Spleen (tissue), 11 donors: ENCODE measurements around the gene SDSL. TPM values are rescaled to one million over a fixed set of nuclear protein-coding genes. Genes with fewer than 3 reads are reported as not detected.
A peak's percentile ranks its signal among the peaks of the same experiment; 100 is the strongest.

ENCODE experiments used
- DNase-seq: peaks from one replicate; pipeline ENCODE4 v3.0.0-alpha.2; 2020
- H3K27ac ChIP-seq, 8 donors: fragments of 200-600 bp; sonication (generic) in 7 of 8; 1 replicate in 4 of 8; 2 replicates in 4 of 8; pipeline versions ENCODE4 v1.5.0 to v1.8.0; 2016 to 2021; ENCODE audit warnings: inconsistent platforms in 4 of 8, mild to moderate bottlenecking in 4 of 8, moderate library complexity in 1 of 8
- H3K27me3 ChIP-seq, 7 donors: fragments of 200-600 bp; sonication (generic) in 6 of 7; replicated peaks in 1 of 7; 1 replicate in 4 of 7; 2 replicates in 3 of 7; pipeline versions ENCODE4 v1.5.0 to v1.8.0; 2016 to 2021; ENCODE audit warnings: inconsistent platforms in 3 of 7, mild to moderate bottlenecking in 1 of 7
- H3K36me3 ChIP-seq, 6 donors: fragments of 200-600 bp; sonication (generic) in 5 of 6; 1 replicate in 4 of 6; 2 replicates in 2 of 6; pipeline versions ENCODE4 v1.5.0 to v1.8.0; 2016 to 2021; ENCODE audit warnings: inconsistent platforms in 2 of 6
- H3K4me1 ChIP-seq, 6 donors: fragments of 200-600 bp; sonication (generic) in 5 of 6; 1 replicate in 3 of 6; 2 replicates in 3 of 6; pipeline versions ENCODE4 v1.5.0 to v1.8.0; 2016 to 2021; ENCODE audit warnings: inconsistent platforms in 3 of 6
- H3K4me3 ChIP-seq, 8 donors: fragments of 200-600 bp; sonication (generic) in 7 of 8; 1 replicate in 4 of 8; 2 replicates in 4 of 8; pipeline versions ENCODE4 v1.5.0 to v1.8.0; 2016 to 2021; ENCODE audit warnings: inconsistent platforms in 4 of 8, mild to moderate bottlenecking in 4 of 8, moderate library complexity in 2 of 8
- H3K9me3 ChIP-seq, 8 donors: fragments of 200-600 bp; sonication (generic) in 7 of 8; 1 replicate in 4 of 8; 2 replicates in 4 of 8; pipeline versions ENCODE4 v1.5.0 to v1.8.0; 2016 to 2021; ENCODE audit warnings: inconsistent platforms in 4 of 8
- POLR2A ChIP-seq, 3 donors: fragments of 450-650 bp; IDR thresholded peaks; one replicate each; pipeline ENCODE4 v1.5.1; 2017; ENCODE audit warnings: antibody characterized with exemption in 3 of 3, mild to moderate bottlenecking in 1 of 3
- POLR2AphosphoS5 ChIP-seq, 3 donors: sonication (generic); formaldehyde crosslinking; IDR thresholded peaks; one replicate each; pipeline ENCODE4 v1.5.1; 2017; ENCODE audit warnings: antibody characterized with exemption in 3 of 3
- WGBS, 5 donors: extraction: QIAGEN DNeasy Blood & Tissue Kit in 3 of 5; methylation state at CpG; one replicate each; pipeline versions ENCODE4 v1.1.5 to v1.1.7; 2013 to 2018; 5-methylcytosine and 5-hydroxymethylcytosine counted together
- intact Hi-C: fragments of 100-400 bp; cut with DNase I; formaldehyde crosslinking; loops from one replicate; pipeline ENCODE4 v1.15.0; 2023; ENCODE audit warnings: low total_unique reads
- polyA plus RNA-seq, 3 donors: library from polyadenylated mRNA; stranded (reverse); fragments of 200-250 nt; gene quantifications; one replicate each; pipeline ENCODE4 v1.2.1, GENCODE V29; 2013
- total RNA-seq, 7 donors: library from RNA; depleted of rRNA in 3 of 7; stranded (reverse); fragments of >200 nt in 3 of 7; fragmentation: NEBNext Ultra II Directional in 4 of 7; extraction: Animal tissue kit (Norgen Biotek cat#: 25700) in 4 of 7; gene quantifications; one replicate each; pipeline versions ENCODE4 v1.1.0 to v1.2.1, GENCODE V29; 2016 to 2021
- TF ChIP-seq, protein P1 (sequence below), 11 experiments: fragments of 200-600 bp in 7 of 11; fragments of 450-650 bp in 4 of 11; sonication (generic) in 4 of 11; IDR thresholded peaks in 8 of 11; conservative IDR thresholded peaks in 3 of 11; 1 replicate in 7 of 11; 2 replicates in 4 of 11; pipeline versions ENCODE4 v1.4.0 to v1.8.0; 2016 to 2021; ENCODE audit warnings: antibody characterized with exemption in 11 of 11, inconsistent platforms in 4 of 11, mild to moderate bottlenecking in 1 of 11
- donor health status: healthy with polysubstance abuse.
- donor health status: DM: no; HTN: no; CAD: no; lungs with moderate emphysema.
- donor health status: DM: no; HTN: no; CAD: no.
- donor health status: Bipolar disorder and iron deficiency.
- donor health status: healthy.
- donor health status: DM: no; HTN: no; CAD: no.
- donor health status: DM: yes; HTN: yes; CAD: no.

Gene SDSL
- total and polyA plus RNA-seq, 10 donors = 2.0 to 12.1 (median 5.2) TPM

- TF ChIP-seq, protein P1, sequence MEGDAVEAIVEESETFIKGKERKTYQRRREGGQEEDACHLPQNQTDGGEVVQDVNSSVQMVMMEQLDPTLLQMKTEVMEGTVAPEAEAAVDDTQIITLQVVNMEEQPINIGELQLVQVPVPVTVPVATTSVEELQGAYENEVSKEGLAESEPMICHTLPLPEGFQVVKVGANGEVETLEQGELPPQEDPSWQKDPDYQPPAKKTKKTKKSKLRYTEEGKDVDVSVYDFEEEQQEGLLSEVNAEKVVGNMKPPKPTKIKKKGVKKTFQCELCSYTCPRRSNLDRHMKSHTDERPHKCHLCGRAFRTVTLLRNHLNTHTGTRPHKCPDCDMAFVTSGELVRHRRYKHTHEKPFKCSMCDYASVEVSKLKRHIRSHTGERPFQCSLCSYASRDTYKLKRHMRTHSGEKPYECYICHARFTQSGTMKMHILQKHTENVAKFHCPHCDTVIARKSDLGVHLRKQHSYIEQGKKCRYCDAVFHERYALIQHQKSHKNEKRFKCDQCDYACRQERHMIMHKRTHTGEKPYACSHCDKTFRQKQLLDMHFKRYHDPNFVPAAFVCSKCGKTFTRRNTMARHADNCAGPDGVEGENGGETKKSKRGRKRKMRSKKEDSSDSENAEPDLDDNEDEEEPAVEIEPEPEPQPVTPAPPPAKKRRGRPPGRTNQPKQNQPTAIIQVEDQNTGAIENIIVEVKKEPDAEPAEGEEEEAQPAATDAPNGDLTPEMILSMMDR (IDR thresholded peaks at IDR 0.05 in 8 of 11, conservative IDR thresholded peaks at IDR 0.05 in 3 of 11) = no peak
- intact Hi-C loops = no loop called here
- H3K27ac ChIP-seq = no peak overlapping the region
- no peak overlapping the region for H3K4me3 ChIP-seq
- peaks cover 0 to 2% (median 0%) of the 10 kb centered on the region in 7 donors for H3K27me3 ChIP-seq
- 82 to 96% (median 90%) methylated on average over 7 of the region's 7 CpGs for WGBS, 5 donors
- DNase-seq = no peak
- H3K9me3 ChIP-seq = peaks cover 0 to 4% (median 0%) of the 10 kb centered on the region in 8 donors
- no peaks in the 10 kb centered on the region for H3K4me1 ChIP-seq
- peaks cover 0 to 42% (median 21%) of the 10 kb centered on the region in 6 donors for H3K36me3 ChIP-seq
Measured at GRCh38 chr12:113392520-113392919, 29.7 kb upstream of the SDSL start.

DNA sequence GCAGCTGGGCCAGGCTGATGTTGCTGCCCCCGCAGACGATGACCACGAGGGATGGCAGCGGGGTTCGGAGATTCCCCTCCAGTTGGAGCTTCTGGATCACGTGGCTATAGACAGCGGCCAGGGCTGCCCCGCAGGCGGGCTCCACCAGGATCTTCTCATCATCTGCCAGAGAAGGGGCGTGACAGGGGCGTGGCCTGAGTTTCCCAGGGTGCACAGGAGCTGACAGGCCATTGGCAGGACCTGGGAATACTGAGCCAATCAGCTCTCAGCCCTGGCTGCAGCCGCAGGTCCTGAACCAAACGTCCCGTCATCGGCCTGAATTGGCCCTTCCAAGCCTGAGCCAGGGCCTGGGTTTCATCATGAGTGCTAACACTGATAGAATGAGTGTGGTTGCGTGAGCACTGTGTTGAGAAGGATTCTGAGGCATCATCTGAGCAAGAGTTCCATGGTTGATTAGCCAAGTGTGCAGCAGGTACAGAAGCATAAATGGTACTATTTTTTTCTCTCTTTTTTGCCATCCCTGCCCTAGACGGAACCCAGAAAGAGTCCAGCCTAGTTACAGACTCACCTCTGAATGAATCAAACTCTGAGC, 29.1 kb upstream of the SDSL start:
- peaks cover 0 to 36% (median 18%) of the 10 kb centered on the region in 6 donors for H3K36me3 ChIP-seq
- intact Hi-C loops = no loop called here
- peaks cover 0 to 4% (median 0%) of the 10 kb centered on the region in 8 donors for H3K9me3 ChIP-seq
- H3K27ac ChIP-seq = no peak overlapping the region
- TF ChIP-seq POLR2AphosphoS5 (IDR thresholded peaks at IDR 0.05) (peak in 2 of 3 donors; percentile 10 to 43), POLR2A (IDR thresholded peaks at IDR 0.05) (no peak)
- TF ChIP-seq, protein P1 (IDR thresholded peaks at IDR 0.05 in 8 of 11, conservative IDR thresholded peaks at IDR 0.05 in 3 of 11) = no peak
- DNase-seq = no peak
- no peaks in the 10 kb centered on the region for H3K4me1 ChIP-seq
- H3K27me3 ChIP-seq = peaks cover 0 to 8% (median 0%) of the 10 kb centered on the region in 7 donors
- WGBS, 5 donors = 81 to 88% (median 82%) methylated on average over 13 to 17 of the region's 17 CpGs
- H3K4me3 ChIP-seq = no peak overlapping the region

DNA sequence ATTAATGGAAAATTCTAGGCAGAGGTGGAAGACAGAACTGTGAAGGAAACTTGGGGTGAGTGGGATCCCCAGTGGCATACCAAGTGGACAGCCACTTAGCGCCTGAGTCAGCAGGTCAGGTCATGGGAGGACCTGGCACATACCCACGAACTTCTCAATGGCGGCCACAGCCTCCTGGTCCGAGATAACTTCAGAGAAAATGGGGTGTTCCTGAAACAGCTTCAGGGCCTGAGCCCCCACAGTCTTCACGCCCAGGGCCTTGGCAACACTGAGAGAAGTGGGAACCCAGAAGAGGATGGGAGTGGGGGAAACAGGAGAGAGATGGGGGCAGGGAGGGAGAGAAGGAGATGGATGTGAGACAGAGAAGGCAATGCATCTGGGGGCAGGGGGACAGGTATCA, 28.4 kb upstream of the SDSL start:
- TF ChIP-seq POLR2A (IDR thresholded peaks at IDR 0.05) = no peak
- TF ChIP-seq, protein P1 (IDR thresholded peaks at IDR 0.05 in 8 of 11, conservative IDR thresholded peaks at IDR 0.05 in 3 of 11) = no peak
- no peak for TF ChIP-seq POLR2AphosphoS5 (IDR thresholded peaks at IDR 0.05)
- H3K4me3 ChIP-seq = no peak overlapping the region
- H3K36me3 ChIP-seq = peaks cover 0 to 30% (median 11%) of the 10 kb centered on the region in 6 donors
- peaks cover 0 to 14% (median 1%) of the 10 kb centered on the region in 7 donors for H3K27me3 ChIP-seq
- H3K4me1 ChIP-seq = no peaks in the 10 kb centered on the region
- H3K27ac ChIP-seq = no peak overlapping the region
- H3K9me3 ChIP-seq = peaks cover 0 to 4% (median 0%) of the 10 kb centered on the region in 8 donors
- no peak for DNase-seq
- 83 to 95% (median 87%) methylated on average over 5 of the region's 5 CpGs for WGBS, 5 donors
- intact Hi-C loops = no loop called here

GRCh38 chr12:113395119-113395518, 27.1 kb upstream of the SDSL start:
- DNase-seq = no peak
- Histone ChIP-seq H3K4me3 (no peak overlapping the region), H3K36me3 (peaks cover 0 to 16% (median 6%) of the 10 kb centered on the region in 6 donors), H3K27ac (no peak overlapping the region), H3K9me3 (peaks cover 0 to 4% (median 0%) of the 10 kb centered on the region in 8 donors), H3K27me3 (peaks cover 0 to 28% (median 9%) of the 10 kb centered on the region in 7 donors), H3K4me1 (no peaks in the 10 kb centered on the region)
- intact Hi-C loops = no loop called here
- WGBS, 5 donors = 68 to 81% (median 80%) methylated on average over 5 of the region's 5 CpGs
- no peak for TF ChIP-seq POLR2AphosphoS5 (IDR thresholded peaks at IDR 0.05)
- no peak for TF ChIP-seq POLR2A (IDR thresholded peaks at IDR 0.05)
- TF ChIP-seq, protein P1 (IDR thresholded peaks at IDR 0.05 in 8 of 11, conservative IDR thresholded peaks at IDR 0.05 in 3 of 11) = no peak
